HG03354 (cell line): ENCODE data around the gene LRRC7.

Experiments used
- ATAC-seq: cut with Tn5 transposase; IDR thresholded peaks from one replicate; pipeline ENCODE4 v1.9.1; 2021; ENCODE audit warnings: mild to moderate bottlenecking; ENCODE audit not compliant: unreplicated experiment, poor library complexity, severe bottlenecking

Gene LRRC7

GRCh38 chr1:70057500-70057899 lies 489.8 kb downstream of the LRRC7 start:
- ATAC-seq = no peak

GRCh38 chr1:70061231-70061630 lies 493.5 kb downstream of the LRRC7 start:
- no peak for ATAC-seq

GRCh38 chr1:70063861-70064260 lies 496.1 kb downstream of the LRRC7 start:
- no peak for ATAC-seq

GRCh38 chr1:70066711-70067110 lies 499.0 kb downstream of the LRRC7 start:
- no peak for ATAC-seq

GRCh38 chr1:70071601-70072000 lies 503.9 kb downstream of the LRRC7 start:
- no peak for ATAC-seq

- ATAC-seq = no peak
Observed at GRCh38 chr1:70072231-70072751, 504.6 kb downstream of the LRRC7 start.

- no peak for ATAC-seq
Observed at GRCh38 chr1:70075761-70076160, 508.0 kb downstream of the LRRC7 start.

- no peak for ATAC-seq
Observed at GRCh38 chr1:70077066-70077465, 509.3 kb downstream of the LRRC7 start.

GRCh38 chr1:70079546-70079945 lies 511.8 kb downstream of the LRRC7 start:
- ATAC-seq = no peak

- peak; percentile 61 for ATAC-seq
Observed at GRCh38 chr1:70083519-70083918, 515.8 kb downstream of the LRRC7 start.

- ATAC-seq = no peak
Observed at GRCh38 chr1:70084314-70084915, 516.7 kb downstream of the LRRC7 start.

GRCh38 chr1:70085521-70085920 lies 517.8 kb downstream of the LRRC7 start:
- ATAC-seq = no peak

- ATAC-seq = no peak
Observed at GRCh38 chr1:70086897-70087296, 519.2 kb downstream of the LRRC7 start.

- ATAC-seq = no peak
Observed at GRCh38 chr1:70090141-70090540, 522.4 kb downstream of the LRRC7 start.

- ATAC-seq = no peak
Observed at GRCh38 chr1:70090875-70091274, 523.2 kb downstream of the LRRC7 start.

GRCh38 chr1:70091811-70092210 lies 524.1 kb downstream of the LRRC7 start:
- ATAC-seq = no peak

- no peak for ATAC-seq
Observed at GRCh38 chr1:70092526-70092925, 524.8 kb downstream of the LRRC7 start.

GRCh38 chr1:70093250-70093975 lies 525.7 kb downstream of the LRRC7 start:
- ATAC-seq = no peak

- no peak for ATAC-seq
Observed at GRCh38 chr1:70101231-70101630, 533.5 kb downstream of the LRRC7 start.

GRCh38 chr1:70101774-70102173 lies 534.1 kb downstream of the LRRC7 start:
- ATAC-seq = no peak

- ATAC-seq = no peak
Observed at GRCh38 chr1:70103770-70104169, 536.0 kb downstream of the LRRC7 start.
